Fibroblast of the aortic adventitia (primary cell): ENCODE data around the gene ZNRF3. TPM values are rescaled to one million over a fixed set of nuclear protein-coding genes. Genes with fewer than 3 reads are reported as not detected.

Experiments used
- DNase-seq: peaks from one replicate; pipeline ENCODE4 v3.0.0-alpha.2; 2010; ENCODE audit warnings: low read depth
- H3K4me3 ChIP-seq: 2 replicates; pipeline ENCODE4 v1.5.1; 2011; ENCODE audit warnings: low read depth, mild to moderate bottlenecking, control low read depth, low read length, moderate library complexity
- CTCF ChIP-seq: IDR thresholded peaks from 2 replicates; pipeline ENCODE4 v1.5.1; 2011; ENCODE audit warnings: mild to moderate bottlenecking, low read length, control low read depth, inconsistent platforms; ENCODE audit not compliant: insufficient read depth
- total RNA-seq: library from RNA; depleted of rRNA; stranded (reverse); fragments of >200 nt; gene quantifications from 2 replicates; pipeline ENCODE4 v1.2.3, GENCODE V29; 2012; ENCODE audit warnings: low replicate concordance

Gene ZNRF3
- total RNA-seq, 1 donor, result 4.4 TPM

GRCh38 chr22:28989035-28989464, 105.7 kb downstream of the ZNRF3 start:
- no peak overlapping the region for H3K4me3 ChIP-seq
- no peak for DNase-seq
- TF ChIP-seq CTCF, result no peak

GRCh38 chr22:28989484-28989883, 106.1 kb downstream of the ZNRF3 start:
- DNase-seq, result no peak
- H3K4me3 ChIP-seq, result no peak overlapping the region
- no peak for TF ChIP-seq CTCF

GRCh38 chr22:28989912-28990311, 106.5 kb downstream of the ZNRF3 start:
- TF ChIP-seq CTCF, result no peak
- no peak for DNase-seq
- no peak overlapping the region for H3K4me3 ChIP-seq

GRCh38 chr22:28992565-28993356, 109.4 kb downstream of the ZNRF3 start:
- no peak overlapping the region for H3K4me3 ChIP-seq
- no peak for DNase-seq
- TF ChIP-seq CTCF, result no peak

- TF ChIP-seq CTCF, result no peak
- no peak overlapping the region for H3K4me3 ChIP-seq
- DNase-seq, result no peak
Measured at GRCh38 chr22:28994522-28994921, 111.2 kb downstream of the ZNRF3 start.

- no peak overlapping the region for H3K4me3 ChIP-seq
- DNase-seq, result no peak
- no peak for TF ChIP-seq CTCF
Measured at GRCh38 chr22:28995551-28995950, 112.2 kb downstream of the ZNRF3 start.

GRCh38 chr22:28997342-28997741, 114.0 kb downstream of the ZNRF3 start:
- no peak for TF ChIP-seq CTCF
- H3K4me3 ChIP-seq, result no peak overlapping the region
- DNase-seq, result no peak
